Activated naive CD8-positive, alpha-beta T cell (primary cell): Measurements from ENCODE around the gene OSBP2.

ENCODE experiments used
- H3K27ac Mint-ChIP-seq: one replicate; pipeline ENCODE4 v1.8.0; 2021; ENCODE audit warnings: mixed read lengths
- H3K27me3 Mint-ChIP-seq: one replicate; pipeline ENCODE4 v1.8.0; 2021; ENCODE audit warnings: mixed read lengths
- H3K36me3 Mint-ChIP-seq: one replicate; pipeline ENCODE4 v1.8.0; 2021; ENCODE audit warnings: mixed read lengths
- H3K4me1 Mint-ChIP-seq: one replicate; pipeline ENCODE4 v1.8.0; 2021; ENCODE audit warnings: low read depth, mixed read lengths
- H3K4me3 Mint-ChIP-seq: one replicate; pipeline ENCODE4 v1.8.0; 2021; ENCODE audit warnings: mild to moderate bottlenecking, mixed read lengths
- H3K9me3 Mint-ChIP-seq: one replicate; pipeline ENCODE4 v1.8.0; 2021; ENCODE audit warnings: low read depth, mixed read lengths

The OSBP2 gene

GRCh38 chr22:30861131-30861530, 166.5 kb downstream of the OSBP2 start:
- Mint-ChIP-seq H3K36me3 (no peaks in the 10 kb centered on the region), H3K27me3 (no peaks in the 10 kb centered on the region), H3K4me3 (no peak overlapping the region), H3K4me1 (no peaks in the 10 kb centered on the region), H3K9me3 (no peaks in the 10 kb centered on the region), H3K27ac (no peak overlapping the region)

- Mint-ChIP-seq H3K27me3 (no peaks in the 10 kb centered on the region), H3K4me3 (no peak overlapping the region), H3K36me3 (no peaks in the 10 kb centered on the region), H3K27ac (no peak overlapping the region), H3K9me3 (no peaks in the 10 kb centered on the region), H3K4me1 (no peaks in the 10 kb centered on the region)
Measured at GRCh38 chr22:30861688-30862552, 167.2 kb downstream of the OSBP2 start.

GRCh38 chr22:30863081-30863833, 168.6 kb downstream of the OSBP2 start:
- Mint-ChIP-seq H3K27ac (no peak overlapping the region), H3K27me3 (no peaks in the 10 kb centered on the region), H3K36me3 (no peaks in the 10 kb centered on the region), H3K4me3 (no peak overlapping the region), H3K4me1 (no peaks in the 10 kb centered on the region), H3K9me3 (no peaks in the 10 kb centered on the region)

GRCh38 chr22:30864441-30865420, 170.1 kb downstream of the OSBP2 start:
- Mint-ChIP-seq H3K27me3 (no peaks in the 10 kb centered on the region), H3K4me1 (no peaks in the 10 kb centered on the region), H3K36me3 (no peaks in the 10 kb centered on the region), H3K9me3 (no peaks in the 10 kb centered on the region), H3K4me3 (no peak overlapping the region), H3K27ac (no peak overlapping the region)

GRCh38 chr22:30865656-30866055, 171.0 kb downstream of the OSBP2 start:
- no peak overlapping the region for H3K4me3 Mint-ChIP-seq
- no peaks in the 10 kb centered on the region for H3K36me3 Mint-ChIP-seq
- no peak overlapping the region for H3K27ac Mint-ChIP-seq
- H3K4me1 Mint-ChIP-seq = no peaks in the 10 kb centered on the region
- no peaks in the 10 kb centered on the region for H3K27me3 Mint-ChIP-seq
- no peaks in the 10 kb centered on the region for H3K9me3 Mint-ChIP-seq

- no peak overlapping the region for H3K4me3 Mint-ChIP-seq
- H3K9me3 Mint-ChIP-seq = no peaks in the 10 kb centered on the region
- H3K4me1 Mint-ChIP-seq = no peaks in the 10 kb centered on the region
- no peaks in the 10 kb centered on the region for H3K36me3 Mint-ChIP-seq
- H3K27ac Mint-ChIP-seq = no peak overlapping the region
- no peaks in the 10 kb centered on the region for H3K27me3 Mint-ChIP-seq
Measured at GRCh38 chr22:30866216-30866615, 171.5 kb downstream of the OSBP2 start.

- H3K36me3 Mint-ChIP-seq = no peaks in the 10 kb centered on the region
- no peaks in the 10 kb centered on the region for H3K27me3 Mint-ChIP-seq
- H3K4me3 Mint-ChIP-seq = no peak overlapping the region
- H3K27ac Mint-ChIP-seq = no peak overlapping the region
- no peaks in the 10 kb centered on the region for H3K9me3 Mint-ChIP-seq
- no peaks in the 10 kb centered on the region for H3K4me1 Mint-ChIP-seq
Measured at GRCh38 chr22:30866811-30867271, 172.2 kb downstream of the OSBP2 start.

GRCh38 chr22:30867746-30868662, 173.3 kb downstream of the OSBP2 start:
- Mint-ChIP-seq H3K4me1 (no peaks in the 10 kb centered on the region), H3K36me3 (no peaks in the 10 kb centered on the region), H3K4me3 (no peak overlapping the region), H3K27ac (no peak overlapping the region), H3K9me3 (no peaks in the 10 kb centered on the region), H3K27me3 (no peaks in the 10 kb centered on the region)

GRCh38 chr22:30868663-30869385, 174.2 kb downstream of the OSBP2 start:
- Mint-ChIP-seq H3K27ac (no peak overlapping the region), H3K36me3 (no peaks in the 10 kb centered on the region), H3K9me3 (no peaks in the 10 kb centered on the region), H3K27me3 (no peaks in the 10 kb centered on the region), H3K4me1 (no peaks in the 10 kb centered on the region), H3K4me3 (no peak overlapping the region)

- Mint-ChIP-seq H3K4me1 (no peaks in the 10 kb centered on the region), H3K9me3 (no peaks in the 10 kb centered on the region), H3K27ac (no peak overlapping the region), H3K36me3 (no peaks in the 10 kb centered on the region), H3K27me3 (no peaks in the 10 kb centered on the region), H3K4me3 (no peak overlapping the region)
Measured at GRCh38 chr22:30869667-30870395, 175.2 kb downstream of the OSBP2 start.

GRCh38 chr22:30870451-30871345, 176.0 kb downstream of the OSBP2 start:
- H3K9me3 Mint-ChIP-seq = no peaks in the 10 kb centered on the region
- H3K4me3 Mint-ChIP-seq = no peak overlapping the region
- no peaks in the 10 kb centered on the region for H3K27me3 Mint-ChIP-seq
- H3K36me3 Mint-ChIP-seq = no peaks in the 10 kb centered on the region
- H3K27ac Mint-ChIP-seq = no peak overlapping the region
- H3K4me1 Mint-ChIP-seq = no peaks in the 10 kb centered on the region
